Esophagus squamous epithelium (tissue), 4 donors: ENCODE measurements around the gene KLF5.

Experiments used
- POLR2A ChIP-seq, 4 donors: fragments of 450-650 bp; IDR thresholded peaks; one replicate each; pipeline ENCODE4 v1.6.1; 2017; ENCODE audit warnings: antibody characterized with exemption in 4 of 4, mild to moderate bottlenecking in 4 of 4, moderate library complexity in 3 of 4
- TF ChIP-seq, protein P1 (sequence below), 6 experiments: fragments of 450-650 bp in 4 of 6; fragments of 200-600 bp in 2 of 6; sonication (generic) in 2 of 6; IDR thresholded peaks; one replicate each; pipeline ENCODE4 v1.5.1; 2016 to 2019; ENCODE audit warnings: antibody characterized with exemption in 6 of 6, mild to moderate bottlenecking in 4 of 6, moderate library complexity in 4 of 6

DNA sequence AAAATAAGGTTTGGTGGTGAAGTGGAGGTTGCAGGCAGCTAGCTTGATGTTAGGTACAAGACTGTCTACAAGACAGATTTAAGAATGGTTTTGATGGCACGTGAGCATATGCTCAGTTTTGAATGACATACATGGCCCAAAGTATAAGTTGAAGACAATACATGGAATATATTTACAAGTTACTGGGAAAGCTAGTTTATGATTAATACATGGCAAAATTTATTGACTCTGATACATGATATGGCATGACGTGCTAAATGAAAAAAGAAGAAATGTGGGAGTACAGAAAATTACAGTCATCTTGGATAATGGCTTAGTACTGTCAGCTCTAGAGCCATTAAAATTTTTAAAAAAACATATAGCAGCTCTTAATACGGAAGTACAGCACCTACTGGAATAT, 4.4 kb downstream of the KLF5 start:
- TF ChIP-seq, protein P1, sequence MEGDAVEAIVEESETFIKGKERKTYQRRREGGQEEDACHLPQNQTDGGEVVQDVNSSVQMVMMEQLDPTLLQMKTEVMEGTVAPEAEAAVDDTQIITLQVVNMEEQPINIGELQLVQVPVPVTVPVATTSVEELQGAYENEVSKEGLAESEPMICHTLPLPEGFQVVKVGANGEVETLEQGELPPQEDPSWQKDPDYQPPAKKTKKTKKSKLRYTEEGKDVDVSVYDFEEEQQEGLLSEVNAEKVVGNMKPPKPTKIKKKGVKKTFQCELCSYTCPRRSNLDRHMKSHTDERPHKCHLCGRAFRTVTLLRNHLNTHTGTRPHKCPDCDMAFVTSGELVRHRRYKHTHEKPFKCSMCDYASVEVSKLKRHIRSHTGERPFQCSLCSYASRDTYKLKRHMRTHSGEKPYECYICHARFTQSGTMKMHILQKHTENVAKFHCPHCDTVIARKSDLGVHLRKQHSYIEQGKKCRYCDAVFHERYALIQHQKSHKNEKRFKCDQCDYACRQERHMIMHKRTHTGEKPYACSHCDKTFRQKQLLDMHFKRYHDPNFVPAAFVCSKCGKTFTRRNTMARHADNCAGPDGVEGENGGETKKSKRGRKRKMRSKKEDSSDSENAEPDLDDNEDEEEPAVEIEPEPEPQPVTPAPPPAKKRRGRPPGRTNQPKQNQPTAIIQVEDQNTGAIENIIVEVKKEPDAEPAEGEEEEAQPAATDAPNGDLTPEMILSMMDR (IDR thresholded peaks at IDR 0.05), result no peak
- no peak for TF ChIP-seq POLR2A (IDR thresholded peaks at IDR 0.05)
